NCI-H146 (cell line): ENCODE data around the gene C1QTNF6.
"Not testable (repeated sequence)": the region's sequence is repeated elsewhere in the genome, so short reads cannot be mapped to it uniquely, and the experiment has no call there.

Source experiments
- DNase-seq: peaks from one replicate; lab custom pipeline; 2025; lab: John Stamatoyannopoulos, UW

Gene C1QTNF6

DNA sequence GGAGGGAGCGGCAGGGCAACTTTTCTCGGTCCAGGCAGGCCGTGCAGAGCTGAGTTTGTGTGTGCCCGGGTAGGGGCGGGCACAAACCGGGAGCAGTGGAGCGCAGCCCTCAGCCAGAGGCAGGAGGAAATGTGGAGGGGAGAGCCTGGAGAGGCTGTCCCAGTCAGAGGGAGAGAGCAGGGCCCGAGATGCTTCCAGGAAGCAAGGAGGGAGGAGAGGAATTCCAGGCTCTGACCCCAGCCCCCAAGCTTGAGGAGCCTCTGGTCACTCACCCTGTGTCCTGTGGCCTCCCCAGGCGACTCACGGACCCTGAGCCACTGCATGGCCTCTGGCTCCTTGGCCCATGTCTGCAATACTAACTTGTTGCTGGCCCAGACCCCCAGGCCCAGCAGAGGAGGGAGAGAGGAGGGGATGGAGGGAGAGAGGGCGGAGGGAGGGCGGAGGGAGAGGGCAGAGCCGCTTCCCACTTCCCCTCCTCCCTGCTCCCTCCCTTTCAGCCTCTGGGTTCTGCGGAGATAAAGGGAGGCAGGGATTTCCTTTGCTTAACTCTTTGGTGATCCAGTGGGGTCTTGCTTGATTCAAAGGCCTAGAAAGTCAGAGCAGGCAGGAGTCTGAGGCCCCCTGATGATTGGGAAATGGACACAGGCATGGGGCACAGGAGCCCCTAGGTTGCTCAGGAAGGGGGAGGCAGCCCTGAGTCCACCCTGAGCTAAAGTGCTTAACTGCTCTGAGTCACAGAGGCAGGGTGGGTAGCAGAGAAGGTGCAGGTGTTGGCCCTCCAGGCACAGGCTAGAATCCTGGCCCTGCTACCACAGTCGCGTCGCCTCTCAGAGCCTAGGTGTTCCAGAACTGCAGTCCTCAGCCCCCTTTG lies at the start of gene C1QTNF6:
TSS of gene C1QTNF6 (minus strand) at position 357 of the 871 bp plus-strand sequence. CDS start at position 323, 34 bp downstream.
- DNase-seq: no peak

DNA sequence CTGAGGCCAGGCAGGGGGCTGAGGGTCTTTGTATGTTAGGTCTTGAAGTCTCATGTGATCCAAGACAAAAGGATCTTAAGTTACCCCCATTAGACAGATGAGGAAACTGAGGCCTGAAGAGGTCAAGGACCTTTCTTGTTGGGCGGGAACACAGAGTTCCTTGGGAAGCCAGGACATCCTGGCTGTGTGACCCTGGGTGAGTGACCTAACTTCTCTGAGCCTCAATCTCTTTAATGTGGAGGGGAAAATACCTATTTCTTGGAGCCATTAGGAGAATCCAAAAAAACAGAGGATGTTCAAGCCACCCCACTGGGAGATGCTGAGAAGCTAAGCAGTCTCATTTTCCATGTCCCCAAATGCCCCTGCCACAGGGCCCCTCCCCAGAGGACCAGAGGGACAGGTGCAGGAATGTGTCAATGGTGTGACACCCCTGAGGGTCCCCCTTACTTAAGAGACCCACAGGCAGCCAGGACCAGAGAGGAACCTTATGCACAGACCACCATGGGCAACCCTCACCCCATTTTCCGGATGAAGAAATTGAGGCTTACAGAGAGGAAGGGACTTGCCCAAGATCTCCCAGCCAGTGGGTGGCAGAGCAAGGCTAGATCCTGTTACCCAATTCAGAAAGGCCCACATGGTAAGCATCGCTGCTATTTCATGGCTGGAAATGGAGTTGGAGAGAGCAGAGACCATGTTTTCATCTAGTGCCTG lies 48.0 kb upstream of the C1QTNF6 start:
- no peak for DNase-seq

DNA sequence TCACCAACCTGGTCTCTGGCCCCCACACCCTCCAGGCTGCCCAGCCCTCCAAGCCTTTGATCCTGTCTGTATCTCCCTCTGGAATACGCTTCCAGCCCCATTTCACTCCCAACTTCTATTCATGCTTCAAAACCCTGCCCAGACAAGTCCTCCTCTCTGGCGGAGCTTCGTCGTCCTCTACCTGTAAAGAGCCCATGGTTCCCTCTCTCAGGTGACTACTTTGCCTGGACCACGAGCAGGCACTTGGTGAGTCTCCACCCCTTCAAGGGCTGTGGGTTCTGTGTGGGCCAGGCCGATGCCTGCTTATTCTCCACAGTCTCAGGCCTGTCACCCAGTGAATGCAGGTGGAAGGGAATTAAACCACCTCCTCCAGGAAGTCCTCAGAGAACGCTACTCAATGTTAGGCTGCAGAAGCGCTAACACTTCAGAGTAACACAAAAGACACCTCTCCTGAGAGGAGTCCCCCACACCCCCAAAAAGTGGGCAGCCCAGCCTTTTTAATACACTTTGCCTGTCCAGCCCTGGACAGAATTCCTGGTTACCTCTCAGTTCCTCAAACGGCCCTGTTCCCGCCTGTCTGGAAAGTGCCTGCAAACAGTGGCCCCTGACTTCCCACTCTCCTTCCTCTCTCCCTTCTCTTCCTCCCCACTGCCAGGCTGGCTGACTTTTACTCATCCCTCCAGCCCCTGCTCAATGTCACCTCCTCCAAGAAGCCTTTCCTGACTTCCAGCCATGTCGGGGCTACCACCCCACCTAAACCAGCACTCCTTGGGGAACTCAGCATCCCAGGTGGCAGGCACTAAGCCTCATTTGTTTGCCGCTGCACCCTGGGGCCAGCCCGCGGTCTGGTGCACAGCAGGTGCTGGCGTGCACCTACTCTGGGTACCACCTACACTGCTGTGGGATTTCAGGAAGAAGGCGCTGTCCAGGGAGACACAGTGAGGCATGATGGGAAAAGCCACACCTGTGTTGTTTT lies 47.0 kb upstream of the C1QTNF6 start:
- no peak for DNase-seq

DNA sequence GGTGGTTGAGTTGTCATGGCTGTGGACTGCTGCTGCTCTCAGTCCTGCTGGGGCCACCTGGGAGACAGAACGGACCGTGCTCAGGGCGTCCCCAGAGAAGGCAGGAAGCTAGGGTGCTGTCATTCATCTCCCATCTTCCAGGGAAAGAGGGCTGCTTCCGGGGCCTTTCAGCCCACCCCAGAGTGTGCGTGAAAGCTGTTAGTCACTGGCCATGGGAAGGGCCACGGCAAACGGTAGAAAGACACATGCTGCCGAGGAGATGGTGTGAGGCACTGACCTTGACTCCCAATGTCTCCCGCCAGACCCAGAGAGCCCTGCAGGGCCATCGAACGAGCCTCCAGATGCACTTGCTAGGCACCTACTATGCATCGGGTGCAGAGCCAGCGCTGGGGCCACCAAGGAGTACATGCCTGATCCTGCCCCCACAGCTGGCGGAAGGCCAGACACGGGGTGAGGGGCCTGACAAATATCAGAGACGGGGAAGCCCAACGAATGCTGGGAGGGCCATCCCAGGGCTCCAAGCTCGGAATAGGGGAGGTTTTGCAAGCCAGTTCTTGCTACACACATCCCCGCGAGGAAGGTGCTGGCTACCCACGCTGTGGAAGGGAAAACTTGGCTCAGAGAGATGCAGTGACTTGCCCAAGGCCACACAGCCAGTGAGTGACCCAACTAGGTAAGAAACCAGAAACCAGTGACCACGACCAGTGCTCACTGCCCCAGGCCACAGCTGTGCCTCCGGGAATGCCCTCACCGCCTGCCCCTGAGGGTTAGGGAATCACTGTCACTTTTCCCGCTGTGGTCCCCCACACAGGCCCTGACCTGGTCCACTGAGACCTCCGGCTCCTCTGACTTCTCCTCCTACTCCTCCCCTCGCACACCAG lies 45.9 kb upstream of the C1QTNF6 start:
- DNase-seq: no peak

DNA sequence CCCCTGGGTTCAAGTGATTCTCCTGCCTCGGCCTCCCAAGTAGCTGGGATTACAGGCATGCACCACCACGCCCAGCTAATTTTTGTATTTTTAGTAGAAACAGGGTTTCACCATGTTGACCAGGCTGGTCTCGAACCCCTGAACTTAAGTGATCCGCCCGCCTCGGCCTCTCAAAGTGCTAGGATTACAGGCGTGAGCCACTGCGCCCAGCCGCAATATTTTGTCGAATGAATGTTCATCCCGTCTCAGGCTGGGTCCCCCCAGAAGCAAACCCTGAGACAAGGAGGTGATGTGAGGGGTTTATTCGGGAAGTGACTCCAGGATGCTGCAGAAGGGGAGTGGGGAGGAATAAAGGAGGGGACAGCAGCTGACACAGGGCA lies 45.3 kb upstream of the C1QTNF6 start:
- not testable (repeated sequence) for DNase-seq

DNA sequence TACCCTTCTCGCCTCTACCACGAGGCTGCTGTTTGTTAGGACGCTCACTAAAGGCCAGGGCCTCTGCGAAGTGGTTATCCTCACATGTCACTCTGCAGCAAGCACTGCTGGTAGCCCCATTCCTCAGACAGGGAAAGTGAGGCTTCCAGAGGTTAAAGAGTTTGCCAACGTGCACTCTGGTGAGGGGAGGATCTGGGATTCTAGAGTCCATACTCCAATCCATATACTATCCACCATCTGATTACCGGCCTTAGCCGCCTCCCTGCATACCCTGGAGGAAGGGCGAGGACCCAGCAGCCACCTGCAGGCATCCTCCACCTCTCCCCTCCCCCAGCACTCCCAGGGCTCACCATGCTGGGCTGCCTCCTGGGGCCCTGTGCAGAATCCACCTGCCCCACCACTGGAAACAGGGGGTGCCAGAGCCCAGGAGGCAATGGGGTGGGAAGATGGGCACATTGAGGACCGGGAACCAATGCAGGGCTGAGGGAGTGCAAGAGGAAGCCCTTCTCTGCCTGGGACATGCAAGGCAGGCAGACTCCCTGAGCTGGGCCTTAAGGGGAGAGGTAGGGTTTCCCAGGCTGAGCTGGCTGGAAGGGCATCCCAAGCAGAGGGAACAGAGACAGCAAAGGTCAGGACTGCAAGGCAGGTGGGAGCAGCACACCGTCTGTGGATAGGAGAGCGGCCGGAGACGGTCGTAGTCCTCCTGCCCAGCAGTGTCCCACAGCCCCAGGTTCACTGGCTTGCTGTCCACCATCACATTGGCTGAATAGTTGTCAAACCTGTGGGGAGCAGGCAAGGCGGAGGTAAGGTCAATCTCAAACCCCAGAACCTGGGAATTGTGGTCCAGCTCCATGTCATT lies 44.3 kb upstream of the C1QTNF6 start:
- DNase-seq: no peak

DNA sequence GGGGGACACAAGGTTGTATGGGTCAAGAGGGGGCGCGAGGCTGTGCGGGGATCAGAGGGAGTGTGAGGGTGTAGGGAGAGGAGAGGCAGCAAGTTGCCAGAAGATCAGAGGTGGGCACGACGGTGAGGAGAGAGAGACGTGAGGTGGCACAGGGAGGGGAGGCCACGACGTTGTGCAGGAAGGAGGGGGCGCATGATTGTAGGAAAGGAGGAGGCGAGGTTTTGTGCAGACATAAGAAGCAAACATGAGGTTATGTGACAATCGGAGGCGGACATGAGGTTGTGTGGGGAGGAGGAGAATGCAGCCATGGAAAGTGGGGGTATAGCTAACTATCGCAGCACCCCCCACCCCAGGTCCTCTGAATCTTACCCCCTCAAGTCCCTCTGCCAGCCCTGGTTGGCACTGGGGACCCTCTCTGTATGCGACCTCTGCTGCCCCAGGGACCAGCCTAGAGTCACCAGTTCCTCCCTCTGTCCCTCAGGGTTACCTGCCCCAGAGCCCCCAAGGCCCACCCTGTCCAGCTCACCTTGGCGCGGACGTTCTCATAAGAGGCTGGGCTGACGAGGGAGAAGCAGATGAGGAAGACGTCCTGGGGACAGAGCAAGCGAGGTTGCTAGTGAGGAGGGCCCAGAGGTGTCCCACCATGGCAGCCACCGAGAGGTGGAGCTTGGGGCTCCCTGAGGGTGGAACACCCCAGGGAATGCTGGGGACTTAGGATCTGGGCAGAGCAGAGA lies 43.5 kb upstream of the C1QTNF6 start:
- DNase-seq: no peak

DNA sequence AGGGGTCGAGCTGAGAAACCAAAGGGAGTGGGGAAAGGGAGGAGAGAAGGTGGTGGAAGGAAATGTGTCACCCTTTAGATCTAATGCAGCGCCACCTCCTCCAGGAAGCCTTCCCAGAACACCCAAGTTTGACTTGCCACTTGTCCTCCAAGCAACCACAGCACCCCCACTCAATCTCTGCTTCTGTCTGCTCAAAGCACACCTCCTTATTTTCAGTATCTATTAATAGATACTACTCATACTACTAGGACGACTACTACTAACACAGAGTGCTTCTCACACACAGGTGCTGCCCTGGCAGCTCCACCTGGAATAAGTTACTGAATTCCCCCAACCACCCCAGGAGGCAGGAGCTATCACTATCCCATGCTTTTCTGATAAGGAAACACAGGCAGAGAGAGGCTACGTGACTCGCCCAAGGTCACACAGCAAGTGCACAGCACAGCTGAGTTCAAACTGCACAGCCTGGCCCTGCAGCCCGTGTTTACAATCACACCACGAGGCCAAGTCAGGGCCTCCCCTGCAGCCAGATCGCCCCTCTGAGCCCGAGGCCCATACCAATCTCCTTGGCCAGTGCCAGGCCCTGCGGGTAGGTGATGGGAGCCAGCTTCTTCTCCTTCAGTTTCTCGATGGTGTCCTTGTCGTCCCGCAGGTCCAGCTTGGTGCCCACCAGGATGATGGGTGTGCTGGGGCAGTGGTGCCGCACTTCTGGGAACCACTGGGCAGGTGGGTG lies 42.8 kb upstream of the C1QTNF6 start:
- no peak for DNase-seq

DNA sequence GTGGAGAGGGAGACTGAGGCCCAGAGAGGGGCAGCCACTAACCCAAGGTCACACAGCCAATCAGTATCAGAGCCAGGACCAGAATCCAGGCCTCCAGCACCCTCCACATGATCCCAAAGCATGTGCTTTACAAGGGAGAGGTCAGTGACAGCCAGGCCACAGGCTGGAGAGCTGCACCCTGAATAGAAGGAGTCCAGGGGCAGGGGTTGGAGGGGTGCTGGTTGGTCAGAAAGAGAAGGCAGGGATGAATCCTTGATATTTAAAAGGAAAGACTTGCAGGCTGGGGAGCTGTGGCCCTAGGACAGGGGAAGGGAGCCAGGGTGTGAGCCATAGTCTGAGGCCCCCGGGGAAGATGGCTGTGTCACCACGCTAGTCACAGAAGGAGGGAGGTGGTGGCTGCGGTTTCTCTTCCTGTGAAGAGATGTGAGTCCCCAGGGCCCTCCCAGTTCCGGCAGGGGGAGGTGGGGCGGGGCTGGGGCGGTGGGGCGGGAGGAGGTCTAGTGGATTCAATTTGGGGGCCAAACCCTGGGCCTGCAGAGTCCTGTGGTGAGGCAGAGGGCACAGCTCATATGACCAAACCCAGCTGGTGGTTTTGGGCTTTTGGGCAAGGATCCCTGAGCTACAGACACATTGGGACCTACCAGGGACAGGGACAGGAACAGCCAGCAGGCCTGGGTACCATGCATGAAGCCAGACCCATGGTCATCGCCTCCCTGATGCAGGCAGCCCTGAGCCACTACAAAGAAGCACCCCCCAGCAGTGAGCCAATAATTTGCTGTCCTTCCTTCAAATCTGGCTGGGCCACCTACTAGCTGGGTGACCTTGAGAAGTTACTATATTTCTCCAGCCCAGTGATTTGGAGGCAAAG lies 42.0 kb upstream of the C1QTNF6 start:
- DNase-seq: no peak

DNA sequence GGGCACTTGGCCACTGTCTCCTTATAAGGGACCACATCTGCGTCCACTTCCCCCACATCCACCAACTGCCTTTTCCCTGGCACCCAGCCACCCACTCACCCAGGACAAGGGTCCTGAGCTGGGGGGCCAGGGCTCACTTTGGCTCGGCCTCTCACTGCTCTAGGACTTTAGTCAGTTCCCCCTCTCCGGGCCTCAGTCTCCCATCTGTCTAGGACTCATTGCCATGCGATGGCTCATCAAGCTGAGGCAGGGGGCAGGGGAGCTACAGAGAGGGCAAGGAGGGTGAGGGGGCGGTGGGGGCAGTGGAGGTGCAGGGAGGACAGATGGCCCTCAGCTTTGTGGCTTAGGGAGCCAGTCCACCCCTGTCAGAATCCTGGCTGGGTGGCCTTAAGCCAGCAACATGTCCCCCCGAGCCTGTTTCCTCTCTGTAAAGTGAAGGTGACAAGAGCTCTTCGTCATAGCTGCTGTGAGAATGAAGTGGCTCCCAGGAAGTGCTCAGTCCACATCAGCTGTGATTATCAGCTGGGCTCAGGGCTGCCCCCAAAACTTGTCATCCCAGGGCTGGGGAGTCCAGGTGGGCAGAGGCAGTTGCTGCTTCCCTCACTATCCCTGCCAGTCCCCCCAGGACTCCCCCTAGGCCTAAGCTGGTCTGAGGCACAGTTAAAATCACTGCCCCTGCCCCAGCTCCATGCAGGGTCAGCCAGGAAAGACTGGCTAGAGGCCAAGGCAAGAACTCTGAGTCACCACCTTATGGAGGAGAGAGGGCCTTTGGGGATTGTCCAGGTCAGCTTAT lies 41.2 kb upstream of the C1QTNF6 start:
- no peak for DNase-seq

DNA sequence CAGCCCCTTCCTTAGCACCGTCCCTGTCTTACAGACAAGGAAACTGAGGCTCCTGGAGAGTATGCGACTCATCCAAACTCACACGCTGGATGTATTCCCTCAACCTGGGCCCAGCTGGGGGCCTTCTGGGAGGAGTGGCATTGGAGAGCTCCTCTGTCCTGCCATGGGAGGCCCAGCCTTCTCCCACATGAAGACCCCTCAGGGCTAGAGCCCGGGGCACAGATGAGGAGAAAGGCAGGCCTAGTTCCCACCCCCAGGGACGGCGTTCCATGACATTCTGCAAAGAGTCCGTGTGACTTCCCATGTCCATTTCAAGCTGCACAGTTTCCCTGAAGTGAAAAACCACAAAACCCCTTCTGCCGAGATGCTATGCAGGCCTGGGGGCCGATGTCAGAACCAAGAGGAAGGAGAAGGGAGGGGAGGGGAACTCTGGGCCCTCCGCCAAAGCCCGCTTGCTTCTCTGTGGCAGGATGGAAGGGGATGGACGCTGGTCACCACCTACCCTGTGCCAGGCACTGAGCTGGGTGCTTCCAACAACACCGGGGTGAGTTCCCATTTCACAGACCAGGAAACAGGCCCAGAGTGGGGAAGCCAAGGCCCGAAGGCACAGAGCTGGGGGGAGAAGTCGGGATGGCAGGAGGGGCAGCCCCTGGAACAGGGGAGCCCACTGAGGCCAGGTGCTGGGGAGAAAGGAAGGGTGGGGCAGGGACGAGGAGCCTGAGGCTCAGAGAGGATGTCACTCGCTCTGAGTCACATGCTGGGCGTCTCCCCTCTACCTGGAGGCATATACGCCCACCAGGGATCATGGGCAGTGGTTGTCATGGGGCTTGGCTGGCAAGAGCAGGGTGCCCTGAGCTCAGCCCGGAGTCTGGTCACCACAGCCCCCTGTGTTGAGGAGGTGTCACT lies 40.3 kb upstream of the C1QTNF6 start:
- DNase-seq: no peak

DNA sequence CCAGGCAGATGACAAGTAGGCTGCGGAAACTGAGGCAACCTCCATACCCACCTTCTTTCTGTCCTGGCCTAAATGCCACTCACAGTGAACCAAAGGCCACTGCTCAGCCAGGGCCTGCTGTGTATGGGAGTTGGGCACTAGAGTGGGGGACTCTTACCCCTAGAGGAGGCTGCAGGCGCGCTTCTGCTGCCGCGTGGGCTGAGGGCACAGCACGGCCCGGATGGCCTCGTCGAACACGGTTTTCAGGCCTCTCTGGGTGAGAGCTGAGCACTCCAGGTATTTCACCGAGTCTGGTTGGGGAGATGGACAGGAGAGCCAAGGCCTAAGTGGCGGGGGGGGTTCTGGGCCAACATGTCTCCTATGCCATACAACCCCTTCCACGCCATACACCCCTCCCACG lies 38.5 kb upstream of the C1QTNF6 start:
- no peak for DNase-seq

DNA sequence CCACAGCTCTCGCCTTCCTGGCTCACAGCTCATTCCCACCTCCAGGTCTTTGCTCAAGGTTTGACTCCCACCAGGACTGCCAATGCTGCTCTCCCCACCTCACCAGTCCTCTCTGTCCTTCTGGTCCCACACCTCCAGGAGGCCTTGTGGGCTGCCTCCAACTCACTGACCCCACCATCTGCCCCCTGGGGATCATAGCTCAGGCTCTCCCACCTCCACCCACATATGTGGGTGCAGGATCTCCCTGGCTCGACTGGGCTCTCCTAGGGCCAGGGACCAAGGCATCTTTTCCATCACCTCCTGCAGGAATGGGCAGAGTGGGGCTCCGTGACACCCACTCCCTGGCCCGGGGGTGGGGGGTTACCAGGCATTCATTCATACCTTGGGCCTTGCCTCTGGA lies 38.0 kb upstream of the C1QTNF6 start:
- DNase-seq: no peak

DNA sequence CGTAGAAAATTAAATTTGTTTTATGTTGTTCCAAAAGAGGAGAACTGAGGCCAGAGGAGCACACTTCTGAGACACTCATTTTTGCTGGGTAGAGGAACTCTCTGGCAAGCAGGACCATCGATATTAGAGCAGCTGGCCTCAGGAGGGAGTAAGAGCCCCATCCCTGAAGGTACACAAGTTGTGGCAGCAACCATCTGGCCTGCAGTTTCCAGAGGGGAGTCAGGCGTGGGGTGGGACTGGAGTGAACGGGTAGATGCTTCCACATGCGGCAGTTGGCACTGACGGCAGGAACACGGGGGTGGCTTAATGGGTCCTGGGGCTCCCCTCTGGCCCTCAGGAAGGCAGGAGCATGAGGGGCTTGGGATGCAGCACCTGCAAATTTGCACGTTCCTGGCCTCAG lies 37.4 kb upstream of the C1QTNF6 start:
- DNase-seq: no peak

DNA sequence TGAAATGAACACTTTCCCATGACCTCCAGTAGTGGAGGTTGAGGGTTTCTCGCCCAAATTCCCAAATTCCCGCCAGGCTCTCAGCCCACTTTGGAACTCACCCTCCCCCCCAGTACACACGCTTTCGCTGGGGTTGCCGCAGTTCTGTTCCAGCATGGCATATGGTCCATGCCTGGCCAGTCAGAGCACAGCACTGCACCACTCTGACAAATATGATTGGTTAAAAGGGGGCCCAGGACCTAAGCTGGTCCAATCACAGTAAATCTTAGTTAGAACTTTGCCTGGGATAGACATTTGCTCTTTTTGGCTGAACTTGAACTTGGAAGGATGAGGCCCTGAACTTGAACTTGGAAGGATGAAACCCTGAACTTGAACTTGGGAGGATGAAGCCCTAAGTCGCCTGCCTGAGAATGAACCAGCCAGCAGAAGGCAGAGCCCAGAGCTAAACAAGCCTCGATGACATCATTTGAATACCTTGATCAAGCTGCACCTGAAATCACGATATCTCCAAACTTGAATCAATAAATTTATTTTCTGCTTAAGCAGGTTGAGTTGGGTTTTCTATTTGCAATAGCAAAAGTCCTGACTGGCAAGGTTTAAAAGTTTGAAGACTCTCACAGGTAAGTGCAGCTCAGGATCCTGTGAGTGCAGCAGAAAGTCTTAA lies 36.8 kb upstream of the C1QTNF6 start:
- DNase-seq: no peak
